ENCODE measurements around the gene CHTOP. TPM values are rescaled to one million over a fixed set of nuclear protein-coding genes. Genes with fewer than 3 reads are reported as not detected.

CHTOP gene, protein sequence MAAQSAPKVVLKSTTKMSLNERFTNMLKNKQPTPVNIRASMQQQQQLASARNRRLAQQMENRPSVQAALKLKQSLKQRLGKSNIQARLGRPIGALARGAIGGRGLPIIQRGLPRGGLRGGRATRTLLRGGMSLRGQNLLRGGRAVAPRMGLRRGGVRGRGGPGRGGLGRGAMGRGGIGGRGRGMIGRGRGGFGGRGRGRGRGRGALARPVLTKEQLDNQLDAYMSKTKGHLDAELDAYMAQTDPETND
- total RNA-seq (10 to 100 TPM; 54.5 to 65.5 TPM), polyA plus RNA-seq (ENCODE audit: insufficient read length in 6 of 6) (100 to 1,000 TPM; 110 to 125 (median 118) TPM)
- long read RNA-seq, donor 1, transcript CHTOP-204 (6 exons, 2,096 nt): minor isoform, 15 of 67 reads
- long read RNA-seq, donor 1, transcript CHTOP-203 (6 exons, 2,165 nt): major isoform, 22 of 67 reads
- long read RNA-seq, donor 1, partial matches to known transcripts: 30 of 67 reads
- long read RNA-seq, donor 1, other reads (novel, unspliced or antisense): 0 of 67 reads
- long read RNA-seq, donor 2, transcript CHTOP-204 (6 exons, 2,096 nt): minor isoform, 9 of 48 reads
- long read RNA-seq, donor 2, transcript CHTOP-203 (6 exons, 2,165 nt): major isoform, 11 of 48 reads
- long read RNA-seq, donor 2, partial matches to known transcripts: 26 of 48 reads
- long read RNA-seq, donor 2, other reads (novel, unspliced or antisense): 0 of 48 reads
- long read RNA-seq, donor 3, transcript CHTOP-203 (6 exons, 2,165 nt): major isoform, 14 of 44 reads
- long read RNA-seq, donor 3, transcript CHTOP-204 (6 exons, 2,096 nt): minor isoform, 8 of 44 reads
- long read RNA-seq, donor 3, partial matches to known transcripts: 19 of 44 reads
- long read RNA-seq, donor 3, other reads (novel, unspliced or antisense): 0 of 44 reads
- long read RNA-seq, donor 4, transcript CHTOP-203 (6 exons, 2,165 nt): major isoform, 22 of 46 reads
- long read RNA-seq, donor 4, transcript CHTOP-204 (6 exons, 2,096 nt): minor isoform, 17 of 46 reads
- long read RNA-seq, donor 4, partial matches to known transcripts: 2 of 46 reads
- long read RNA-seq, donor 4, other reads (novel, unspliced or antisense): 2 of 46 reads
- long read RNA-seq, donor 5, transcript CHTOP-203 (6 exons, 2,165 nt): major isoform, 15 of 46 reads
- long read RNA-seq, donor 5, partial matches to known transcripts: 27 of 46 reads
- long read RNA-seq, donor 5, other reads (novel, unspliced or antisense): 0 of 46 reads
- long read RNA-seq, donor 6, transcript CHTOP-204 (6 exons, 2,096 nt): minor isoform, 10 of 65 reads
- long read RNA-seq, donor 6, transcript CHTOP-203 (6 exons, 2,165 nt): major isoform, 14 of 65 reads
- long read RNA-seq, donor 6, partial matches to known transcripts: 30 of 65 reads
- long read RNA-seq, donor 6, other reads (novel, unspliced or antisense): 8 of 65 reads
- long read RNA-seq, donor 7, transcript CHTOP-203 (6 exons, 2,165 nt): major isoform, 6 of 10 reads
- long read RNA-seq, donor 7, partial matches to known transcripts: 0 of 10 reads
- long read RNA-seq, donor 7, other reads (novel, unspliced or antisense): 0 of 10 reads
- long read RNA-seq, donor 8, transcript CHTOP-203 (6 exons, 2,165 nt): major isoform, 19 of 35 reads
- long read RNA-seq, donor 8, transcript CHTOP-204 (6 exons, 2,096 nt): minor isoform, 11 of 35 reads
- long read RNA-seq, donor 8, partial matches to known transcripts: 5 of 35 reads
- long read RNA-seq, donor 8, other reads (novel, unspliced or antisense): 0 of 35 reads
- long read RNA-seq, donor 9, partial matches to known transcripts: 0 of 1 reads
- long read RNA-seq, donor 9, other reads (novel, unspliced or antisense): 0 of 1 reads
- long read RNA-seq, donor 10, transcript CHTOP-204 (6 exons, 2,096 nt): minor isoform, 27 of 66 reads
- long read RNA-seq, donor 10, transcript CHTOP-203 (6 exons, 2,165 nt): major isoform, 31 of 66 reads
- long read RNA-seq, donor 10, partial matches to known transcripts: 2 of 66 reads
- long read RNA-seq, donor 10, other reads (novel, unspliced or antisense): 4 of 66 reads
- long read RNA-seq, donor 11, transcript CHTOP-204 (6 exons, 2,096 nt): minor isoform, 8 of 63 reads
- long read RNA-seq, donor 11, transcript CHTOP-203 (6 exons, 2,165 nt): major isoform, 13 of 63 reads
- long read RNA-seq, donor 11, partial matches to known transcripts: 31 of 63 reads
- long read RNA-seq, donor 11, other reads (novel, unspliced or antisense): 5 of 63 reads
- long read RNA-seq, donor 12, transcript CHTOP-204 (6 exons, 2,096 nt): major isoform, 11 of 72 reads
- long read RNA-seq, donor 12, transcript CHTOP-203 (6 exons, 2,165 nt): minor isoform, 7 of 72 reads
- long read RNA-seq, donor 12, partial matches to known transcripts: 54 of 72 reads
- long read RNA-seq, donor 12, other reads (novel, unspliced or antisense): 0 of 72 reads

DNA sequence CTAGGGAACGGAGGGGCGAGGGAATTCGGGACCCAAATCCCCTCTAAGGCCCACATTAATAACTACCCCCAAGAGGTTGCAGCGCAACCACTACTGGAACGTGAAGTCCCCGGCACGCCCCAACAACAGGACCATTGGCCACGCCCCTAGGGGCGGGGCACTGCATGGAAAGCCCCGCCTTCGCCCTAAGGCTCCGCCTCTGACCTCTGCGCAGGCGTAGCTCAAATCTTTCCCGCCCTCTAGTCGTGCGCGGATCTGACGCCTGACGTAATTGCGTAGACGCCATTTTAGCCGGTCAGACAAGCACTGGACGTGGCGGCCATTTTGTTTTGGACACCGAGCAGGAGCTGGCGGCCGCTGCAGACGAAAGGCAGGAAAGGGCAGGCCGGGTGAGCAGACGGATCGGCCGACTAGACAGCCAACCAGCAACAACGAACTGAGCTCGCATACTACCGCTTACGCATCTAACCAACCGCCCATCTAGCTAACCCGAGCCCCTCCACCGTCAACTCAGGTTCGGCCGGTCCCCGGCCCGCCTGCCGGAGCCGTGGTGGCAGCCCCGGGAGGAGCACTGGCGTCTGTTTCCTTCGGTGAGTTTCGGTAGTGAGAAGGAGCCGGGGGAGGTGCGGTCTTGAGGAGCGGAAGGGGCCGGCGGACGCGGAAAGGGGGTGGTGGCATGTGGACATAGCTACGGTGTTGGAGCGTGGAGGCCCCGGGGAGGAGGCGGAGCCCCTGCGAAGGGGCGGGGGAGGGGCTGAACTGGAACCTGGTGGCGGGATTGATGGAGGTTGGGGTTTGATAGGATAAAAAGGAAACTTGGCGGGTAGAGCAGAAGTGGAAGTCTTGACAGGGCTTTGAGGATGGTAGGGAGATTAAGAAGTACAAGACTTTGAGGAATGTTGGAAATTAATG is at the start of gene CHTOP:
Gene CHTOP, plus strand, starts transcription at position 313 of the 912 bp plus-strand sequence. CDS start 2,523 bp downstream, outside the sequence.
- Histone ChIP-seq H3K9me3 (no peaks in the 10 kb centered on the region), H3K27ac (peak within 1 kb of the TSS; percentile 99), H3K27me3 (no peaks in the 10 kb centered on the region), H3K4me1 (peaks cover 14 to 39% of the 10 kb centered on the region in 2 donors), H3K4me3 (peak within 1 kb of the TSS; percentile 55 to 76), H3K36me3 (peaks cover 5 to 39% of the 10 kb centered on the region in 2 donors)
- TF ChIP-seq, protein P1, sequence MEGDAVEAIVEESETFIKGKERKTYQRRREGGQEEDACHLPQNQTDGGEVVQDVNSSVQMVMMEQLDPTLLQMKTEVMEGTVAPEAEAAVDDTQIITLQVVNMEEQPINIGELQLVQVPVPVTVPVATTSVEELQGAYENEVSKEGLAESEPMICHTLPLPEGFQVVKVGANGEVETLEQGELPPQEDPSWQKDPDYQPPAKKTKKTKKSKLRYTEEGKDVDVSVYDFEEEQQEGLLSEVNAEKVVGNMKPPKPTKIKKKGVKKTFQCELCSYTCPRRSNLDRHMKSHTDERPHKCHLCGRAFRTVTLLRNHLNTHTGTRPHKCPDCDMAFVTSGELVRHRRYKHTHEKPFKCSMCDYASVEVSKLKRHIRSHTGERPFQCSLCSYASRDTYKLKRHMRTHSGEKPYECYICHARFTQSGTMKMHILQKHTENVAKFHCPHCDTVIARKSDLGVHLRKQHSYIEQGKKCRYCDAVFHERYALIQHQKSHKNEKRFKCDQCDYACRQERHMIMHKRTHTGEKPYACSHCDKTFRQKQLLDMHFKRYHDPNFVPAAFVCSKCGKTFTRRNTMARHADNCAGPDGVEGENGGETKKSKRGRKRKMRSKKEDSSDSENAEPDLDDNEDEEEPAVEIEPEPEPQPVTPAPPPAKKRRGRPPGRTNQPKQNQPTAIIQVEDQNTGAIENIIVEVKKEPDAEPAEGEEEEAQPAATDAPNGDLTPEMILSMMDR (IDR thresholded peaks at IDR 0.05): no peak
- intact Hi-C loops (cut with DNase I): no loop called here
- ATAC-seq: peak; percentile 98
- peak; percentile 96 to 99 (median 98) for DNase-seq

DNA sequence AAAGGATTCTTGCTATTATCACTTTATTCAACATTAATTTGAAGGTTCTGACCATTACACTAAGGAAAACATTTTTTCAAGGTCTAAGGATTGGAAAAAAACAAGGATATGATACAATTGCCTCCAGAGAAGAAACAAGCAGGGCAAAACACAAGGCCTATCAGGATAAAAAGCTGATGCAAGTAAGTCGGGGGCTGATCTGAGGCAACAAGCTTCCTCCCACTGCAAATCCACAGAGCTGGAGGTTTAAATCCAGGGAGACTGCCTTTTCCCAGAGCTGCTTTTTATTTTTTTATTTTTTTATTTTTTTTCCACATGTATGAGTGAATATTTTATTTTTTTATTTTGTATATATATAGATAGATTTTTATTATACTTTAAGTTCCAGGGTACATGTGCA is 48.9 kb upstream of the CHTOP start:
- H3K4me3 ChIP-seq: no peak overlapping the region
- DNase-seq: no peak
- H3K4me1 ChIP-seq: no peaks in the 10 kb centered on the region
- TF ChIP-seq, protein P1 (IDR thresholded peaks at IDR 0.05): no peak
- no peaks in the 10 kb centered on the region for H3K27me3 ChIP-seq
- no peaks in the 10 kb centered on the region for H3K9me3 ChIP-seq
- H3K36me3 ChIP-seq: no peaks in the 10 kb centered on the region
- no peak overlapping the region for H3K27ac ChIP-seq
- intact Hi-C loops (cut with DNase I): no loop called here
- ATAC-seq: no peak

DNA sequence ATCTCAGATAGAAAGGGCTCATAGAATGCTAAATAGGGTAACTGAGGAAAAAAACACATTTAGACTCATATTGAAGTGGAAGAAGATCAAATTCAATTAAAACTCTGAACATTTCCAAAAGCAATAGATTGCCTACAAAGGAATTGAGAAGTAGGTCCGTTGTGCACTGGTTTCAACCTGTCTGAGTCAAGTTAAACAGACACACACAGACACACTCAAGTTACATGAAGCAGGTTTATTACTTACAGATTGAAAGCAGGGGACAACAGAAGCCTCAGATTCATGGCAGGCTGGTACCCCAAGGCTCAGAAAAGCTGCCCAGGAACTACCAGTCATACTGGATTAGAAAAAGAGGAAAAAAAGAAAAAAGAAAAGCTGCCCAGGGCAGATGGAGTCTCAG is 47.5 kb upstream of the CHTOP start:
- no peak overlapping the region for H3K4me3 ChIP-seq
- no peaks in the 10 kb centered on the region for H3K9me3 ChIP-seq
- TF ChIP-seq, protein P1 (IDR thresholded peaks at IDR 0.05): no peak
- intact Hi-C loops (cut with DNase I): no loop called here
- no peaks in the 10 kb centered on the region for H3K36me3 ChIP-seq
- DNase-seq (no peak), ATAC-seq (no peak)
- H3K27ac ChIP-seq: no peak overlapping the region
- H3K4me1 ChIP-seq: no peaks in the 10 kb centered on the region
- H3K27me3 ChIP-seq: no peaks in the 10 kb centered on the region

Measured in left lung (tissue), 14 donors.